Activated B cell treated with CpG ODN at 0.5 μM for 24 hours (primary cell): ENCODE data around the gene IFI6. TPM values are rescaled to one million over a fixed set of nuclear protein-coding genes. Genes with fewer than 3 reads are reported as not detected.

Source experiments
- ATAC-seq: fragments of 200-7000 bp; cut with Tn5 transposase; one replicate; pipeline ENCODE4 v1.10.0; 2021; ENCODE audit warnings: low read depth, mild to moderate bottlenecking, moderate library complexity
- CTCF ChIA-PET: fragments of 350-600 bp; sonication (Branson Sonifier 250); formaldehyde crosslinking; loops from one replicate; lab custom pipeline; 2021; ENCODE audit warnings: antibody characterized with exemption; lab: Charles Lee
- POLR2A ChIA-PET: fragments of 350-600 bp; sonication (Branson Sonifier 250); formaldehyde crosslinking; loops from one replicate; lab custom pipeline; 2021; ENCODE audit warnings: antibody characterized with exemption; lab: Charles Lee
- DNase-seq: peaks from one replicate; pipeline ENCODE4 v3.0.0; 2022
- H3K27ac Mint-ChIP-seq: one replicate; pipeline ENCODE4 v1.8.0; 2020; ENCODE audit warnings: mixed read lengths
- H3K27me3 Mint-ChIP-seq: one replicate; pipeline ENCODE4 v1.8.0; 2021; ENCODE audit warnings: mixed read lengths
- H3K36me3 Mint-ChIP-seq: one replicate; pipeline ENCODE4 v1.8.0; 2021; ENCODE audit warnings: low read depth, mixed read lengths
- H3K4me1 Mint-ChIP-seq: one replicate; pipeline ENCODE4 v1.8.0; 2021; ENCODE audit warnings: mixed read lengths
- H3K4me3 Mint-ChIP-seq: one replicate; pipeline ENCODE4 v1.8.0; 2020; ENCODE audit warnings: mild to moderate bottlenecking, mixed read lengths
- H3K9me3 Mint-ChIP-seq: one replicate; pipeline ENCODE4 v1.8.0; 2020; ENCODE audit warnings: mixed read lengths
- intact Hi-C: fragments of 100-400 bp; cut with micrococcal nuclease; formaldehyde crosslinking; loops from one replicate; pipeline ENCODE4 v1.15.1; 2024
- total RNA-seq: library from RNA; stranded (reverse); gene quantifications from 2 replicates; pipeline ENCODE4 v1.2.3, GENCODE V29; 2022
- TF ChIP-seq, protein P1 (sequence below): fragments of 200-600 bp; IDR thresholded peaks from one replicate; pipeline ENCODE4 v1.8.0; 2022; ENCODE audit warnings: antibody characterized with exemption, mild to moderate bottlenecking

Gene IFI6
- total RNA-seq, 1 donor from 2014 or later = 11.4 TPM

DNA sequence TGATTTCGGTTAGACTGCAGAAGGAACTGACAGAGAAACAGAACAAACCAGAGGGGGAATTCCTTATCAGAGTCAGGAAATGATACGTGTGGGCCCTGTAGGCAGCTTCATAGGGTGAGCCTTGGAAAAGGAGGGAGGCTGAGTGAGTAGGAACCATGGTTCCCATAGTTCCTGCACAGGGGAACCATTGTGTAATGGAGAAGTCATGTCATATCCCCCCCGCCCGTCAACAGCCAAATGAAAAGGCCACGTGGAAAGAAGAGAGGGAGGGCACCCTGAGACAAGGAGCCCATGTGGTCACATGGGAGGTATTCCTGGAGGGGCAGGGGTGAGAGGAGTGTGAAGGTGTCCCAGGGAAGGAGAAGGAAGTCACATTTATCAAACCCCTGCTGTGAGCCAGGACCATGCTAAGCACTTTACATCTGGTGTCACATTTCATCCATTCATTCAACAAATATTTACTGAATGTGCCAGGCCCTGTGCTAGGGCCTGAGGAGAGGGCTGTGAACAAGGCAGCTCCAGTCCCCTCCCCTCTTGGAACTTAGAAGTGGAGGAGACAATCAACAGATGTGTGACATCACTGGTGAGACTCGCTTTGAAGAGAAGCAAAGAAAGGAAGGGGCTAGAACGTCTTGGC, 21.3 kb downstream of the IFI6 start:
- Mint-ChIP-seq H3K27me3 (no peaks in the 10 kb centered on the region), H3K27ac (no peak overlapping the region), H3K9me3 (no peaks in the 10 kb centered on the region), H3K4me3 (no peak overlapping the region), H3K36me3 (no peaks in the 10 kb centered on the region), H3K4me1 (peaks cover 7% of the 10 kb centered on the region)
- ChIA-PET POLR2A (interaction anchor here (0.5 to 1.1 kb wide), 3 partner anchors 10 to 241 kb away, joined by 3 to 4 read pairs (median 3); no protein-coding TSS in a partner anchor), CTCF (interaction anchor here (0.8 to 3.3 kb wide), 4 partner anchors 8 to 42 kb away, joined by 3 to 16 read pairs (median 4); no protein-coding TSS in a partner anchor)
- TF ChIP-seq, protein P1, sequence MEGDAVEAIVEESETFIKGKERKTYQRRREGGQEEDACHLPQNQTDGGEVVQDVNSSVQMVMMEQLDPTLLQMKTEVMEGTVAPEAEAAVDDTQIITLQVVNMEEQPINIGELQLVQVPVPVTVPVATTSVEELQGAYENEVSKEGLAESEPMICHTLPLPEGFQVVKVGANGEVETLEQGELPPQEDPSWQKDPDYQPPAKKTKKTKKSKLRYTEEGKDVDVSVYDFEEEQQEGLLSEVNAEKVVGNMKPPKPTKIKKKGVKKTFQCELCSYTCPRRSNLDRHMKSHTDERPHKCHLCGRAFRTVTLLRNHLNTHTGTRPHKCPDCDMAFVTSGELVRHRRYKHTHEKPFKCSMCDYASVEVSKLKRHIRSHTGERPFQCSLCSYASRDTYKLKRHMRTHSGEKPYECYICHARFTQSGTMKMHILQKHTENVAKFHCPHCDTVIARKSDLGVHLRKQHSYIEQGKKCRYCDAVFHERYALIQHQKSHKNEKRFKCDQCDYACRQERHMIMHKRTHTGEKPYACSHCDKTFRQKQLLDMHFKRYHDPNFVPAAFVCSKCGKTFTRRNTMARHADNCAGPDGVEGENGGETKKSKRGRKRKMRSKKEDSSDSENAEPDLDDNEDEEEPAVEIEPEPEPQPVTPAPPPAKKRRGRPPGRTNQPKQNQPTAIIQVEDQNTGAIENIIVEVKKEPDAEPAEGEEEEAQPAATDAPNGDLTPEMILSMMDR = no peak
- DNase-seq = no peak
- ATAC-seq = no peak
- intact Hi-C loops = no loop called here

GRCh38 chr1:27650171-27650538, 21.8 kb downstream of the IFI6 start:
- Mint-ChIP-seq H3K36me3 (no peaks in the 10 kb centered on the region), H3K4me1 (peaks cover 4% of the 10 kb centered on the region), H3K27ac (no peak overlapping the region), H3K27me3 (no peaks in the 10 kb centered on the region), H3K4me3 (no peak overlapping the region), H3K9me3 (no peaks in the 10 kb centered on the region)
- ChIA-PET CTCF (interaction anchor here (0.8 to 3.3 kb wide), 5 partner anchors 8 to 93 kb away, joined by 3 to 16 read pairs (median 4); no protein-coding TSS in a partner anchor), POLR2A (interaction anchor here (0.5 to 1.1 kb wide), 4 partner anchors 10 to 241 kb away, joined by 3 to 4 read pairs (median 3); no protein-coding TSS in a partner anchor)
- no peak for DNase-seq
- ATAC-seq = no peak
- intact Hi-C loops = no loop called here
- TF ChIP-seq, protein P1 = no peak

DNA sequence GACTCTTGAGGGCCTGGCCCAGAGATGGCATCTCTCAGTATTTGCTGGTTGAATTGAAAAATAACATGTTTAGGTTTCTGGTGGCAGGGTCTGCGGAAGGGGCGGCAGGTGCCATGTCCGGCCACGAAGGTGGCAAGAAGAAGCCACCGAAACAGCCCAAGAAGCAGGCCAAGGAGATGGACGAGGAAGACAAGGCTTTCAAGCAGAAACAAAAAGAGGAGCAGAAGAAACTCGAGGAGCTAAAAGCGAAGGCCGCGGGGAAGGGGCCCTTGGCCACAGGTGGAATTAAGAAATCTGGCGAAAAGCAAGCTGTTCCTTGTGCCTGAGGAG, 22.7 kb downstream of the IFI6 start:
- intact Hi-C loops = no loop called here
- Mint-ChIP-seq H3K27ac (no peak overlapping the region), H3K27me3 (no peaks in the 10 kb centered on the region), H3K4me1 (peaks cover 3% of the 10 kb centered on the region), H3K9me3 (no peaks in the 10 kb centered on the region), H3K36me3 (no peaks in the 10 kb centered on the region), H3K4me3 (no peak overlapping the region)
- ATAC-seq (no peak), DNase-seq (no peak)
- ChIA-PET CTCF (interaction anchor here (0.9 to 3.3 kb wide), 4 partner anchors 9 to 353 kb away, joined by 3 to 16 read pairs (median 4); no protein-coding TSS in a partner anchor), POLR2A (interaction anchor here (0.7 to 1.1 kb wide), 4 partner anchors 10 to 224 kb away, joined by 3 to 6 read pairs (median 4); no protein-coding TSS in a partner anchor)
- TF ChIP-seq, protein P1 = no peak

GRCh38 chr1:27648602-27649305, 23.2 kb downstream of the IFI6 start:
- H3K27ac Mint-ChIP-seq = no peak overlapping the region
- ChIA-PET POLR2A (interaction anchor here (0.6 to 1.1 kb wide), 5 partner anchors 10 to 225 kb away, joined by 3 to 7 read pairs (median 4); no protein-coding TSS in a partner anchor), CTCF (interaction anchor here (1.5 to 3.3 kb wide), 2 partner anchors 14 to 352 kb away, joined by 6 to 16 read pairs; no protein-coding TSS in a partner anchor)
- TF ChIP-seq, protein P1 = no peak
- ATAC-seq (no peak), DNase-seq (no peak)
- peaks cover 7% of the 10 kb centered on the region for H3K4me1 Mint-ChIP-seq
- no peaks in the 10 kb centered on the region for H3K36me3 Mint-ChIP-seq
- H3K27me3 Mint-ChIP-seq = no peaks in the 10 kb centered on the region
- H3K9me3 Mint-ChIP-seq = no peaks in the 10 kb centered on the region
- no peak overlapping the region for H3K4me3 Mint-ChIP-seq
- intact Hi-C loops = no loop called here

DNA sequence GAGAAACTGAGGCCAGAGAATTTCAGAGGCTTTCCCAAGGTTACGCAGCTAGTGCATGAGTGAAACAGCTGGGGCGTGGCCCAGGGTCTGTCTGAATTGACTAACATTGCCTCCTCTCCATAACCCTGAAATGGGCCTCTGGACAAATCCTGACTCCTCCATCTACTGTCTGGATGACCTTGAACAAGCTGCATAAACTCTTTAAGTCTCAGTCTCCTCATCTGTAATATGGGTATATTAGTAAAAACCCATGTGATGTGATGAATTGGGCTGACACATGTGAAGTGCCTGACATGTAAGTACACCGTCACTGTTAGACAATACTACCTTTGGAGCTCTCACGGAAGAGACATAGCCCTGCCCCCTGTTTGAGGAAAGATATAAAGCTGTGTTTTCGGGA, 24.7 kb downstream of the IFI6 start:
- intact Hi-C loops = no loop called here
- H3K4me3 Mint-ChIP-seq = no peak overlapping the region
- CTCF ChIA-PET = interaction anchor here (0.8 to 3.3 kb wide), 4 partner anchors 12 to 252 kb away, joined by 3 to 16 read pairs (median 4); no protein-coding TSS in a partner anchor
- peaks cover 11% of the 10 kb centered on the region for H3K4me1 Mint-ChIP-seq
- DNase-seq (no peak), ATAC-seq (no peak)
- POLR2A ChIA-PET = interaction anchor here (0.6 to 1.7 kb wide), 3 partner anchors 11 to 205 kb away, joined by 3 to 9 read pairs (median 5); no protein-coding TSS in a partner anchor
- no peaks in the 10 kb centered on the region for H3K9me3 Mint-ChIP-seq
- H3K27me3 Mint-ChIP-seq = no peaks in the 10 kb centered on the region
- TF ChIP-seq, protein P1 = no peak
- no peak overlapping the region for H3K27ac Mint-ChIP-seq
- no peaks in the 10 kb centered on the region for H3K36me3 Mint-ChIP-seq
